Activated naive CD4-positive, alpha-beta T cell treated with anti-CD3 and anti-CD28 coated beads, Interleukin-2, amount 50 U/mL, for 24 hours (primary cell): Measurements from ENCODE around the gene ARFRP1.
A peak's percentile ranks its signal among the peaks of the same experiment; 100 is the strongest.

Experiments used
- H3K27ac Mint-ChIP-seq: one replicate; pipeline ENCODE4 v1.8.0; 2021; ENCODE audit warnings: mild to moderate bottlenecking, mixed read lengths
- H3K27me3 Mint-ChIP-seq: one replicate; pipeline ENCODE4 v1.8.0; 2021; ENCODE audit warnings: mixed read lengths
- H3K36me3 Mint-ChIP-seq: one replicate; pipeline ENCODE4 v1.8.0; 2021; ENCODE audit warnings: mixed read lengths
- H3K4me1 Mint-ChIP-seq: one replicate; pipeline ENCODE4 v1.8.0; 2021; ENCODE audit warnings: mixed read lengths
- H3K4me3 Mint-ChIP-seq: one replicate; pipeline ENCODE4 v1.8.0; 2021; ENCODE audit warnings: mild to moderate bottlenecking, mixed read lengths
- H3K9me3 Mint-ChIP-seq: one replicate; pipeline ENCODE4 v1.8.0; 2021; ENCODE audit warnings: mixed read lengths

The ARFRP1 gene

DNA sequence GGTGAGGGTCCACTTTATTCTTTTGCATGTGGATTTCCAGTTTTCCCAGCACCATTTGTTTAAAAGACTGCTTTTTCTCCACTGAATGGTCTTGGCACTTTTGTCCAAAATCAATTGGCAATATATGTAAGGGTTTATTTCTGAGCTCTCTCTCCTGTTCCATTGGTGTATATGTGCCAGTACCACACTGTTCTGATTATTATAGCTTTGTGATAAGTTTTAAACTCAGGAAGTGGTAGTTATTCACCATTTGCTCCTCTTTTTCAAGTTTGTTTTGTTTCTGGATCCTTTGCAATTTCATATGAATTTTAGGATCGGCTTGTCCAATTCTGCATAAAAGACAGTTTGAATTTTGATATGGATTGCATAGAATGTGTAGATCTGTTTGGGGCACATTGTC, 4.4 kb upstream of the ARFRP1 start:
- H3K36me3 Mint-ChIP-seq: peaks cover 37% of the 10 kb centered on the region
- no peak overlapping the region for H3K27ac Mint-ChIP-seq
- H3K27me3 Mint-ChIP-seq: no peaks in the 10 kb centered on the region
- H3K4me3 Mint-ChIP-seq: peak overlapping the region; percentile 31
- H3K4me1 Mint-ChIP-seq: peaks cover 60% of the 10 kb centered on the region
- no peaks in the 10 kb centered on the region for H3K9me3 Mint-ChIP-seq

DNA sequence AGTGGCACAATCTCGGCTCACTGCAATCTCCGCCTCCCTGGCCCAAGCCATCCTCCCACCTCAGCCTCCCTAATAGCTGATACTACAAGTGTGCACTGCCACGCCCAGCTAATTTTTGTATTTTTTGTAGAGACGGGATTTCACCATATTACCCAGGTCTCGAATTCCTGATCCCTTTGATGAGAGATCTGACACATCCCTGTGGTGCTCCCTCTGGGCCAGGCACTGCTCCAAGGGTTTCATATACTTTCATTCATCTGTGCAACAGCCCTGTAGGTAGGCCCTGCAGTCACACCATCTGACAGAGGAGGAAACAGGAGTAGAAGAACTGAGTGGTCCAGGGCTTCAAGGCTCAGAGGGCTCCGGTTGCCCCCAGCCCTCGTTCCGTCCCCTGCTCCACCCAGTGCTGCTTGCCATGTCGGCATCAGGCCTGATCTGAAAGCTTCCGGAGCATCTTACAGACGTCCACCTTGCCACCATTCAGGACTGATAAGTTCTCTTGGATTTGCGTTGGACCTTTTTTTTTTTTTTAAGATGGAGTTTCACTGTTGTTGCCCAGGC, 3.4 kb upstream of the ARFRP1 start:
- no peaks in the 10 kb centered on the region for H3K27me3 Mint-ChIP-seq
- H3K9me3 Mint-ChIP-seq: no peaks in the 10 kb centered on the region
- H3K4me3 Mint-ChIP-seq: peak overlapping the region; percentile 76
- H3K27ac Mint-ChIP-seq: no peak overlapping the region
- peaks cover 59% of the 10 kb centered on the region for H3K4me1 Mint-ChIP-seq
- peaks cover 37% of the 10 kb centered on the region for H3K36me3 Mint-ChIP-seq

DNA sequence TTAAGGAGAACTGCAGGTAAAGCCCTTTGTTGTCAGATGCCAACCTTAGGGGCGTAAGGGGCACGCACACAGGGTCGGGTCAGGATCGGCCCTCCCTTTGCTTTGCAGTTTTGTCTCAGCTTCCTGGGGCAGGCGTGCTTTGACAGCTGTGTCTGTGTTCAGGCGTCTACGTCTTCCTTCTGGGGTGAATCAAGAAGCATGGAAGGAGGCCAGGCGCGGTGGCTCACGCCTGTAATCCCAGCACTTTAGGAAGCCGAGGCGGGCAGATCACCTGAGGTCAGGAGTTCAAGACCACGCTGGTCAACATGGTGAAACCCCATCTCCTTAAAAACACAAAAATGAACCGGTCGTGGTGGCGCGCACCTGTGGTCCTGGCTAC, 1.4 kb upstream of the ARFRP1 start:
- Mint-ChIP-seq H3K27ac (no peak overlapping the region), H3K9me3 (no peaks in the 10 kb centered on the region), H3K4me1 (peaks cover 59% of the 10 kb centered on the region), H3K27me3 (no peaks in the 10 kb centered on the region), H3K36me3 (peaks cover 28% of the 10 kb centered on the region), H3K4me3 (peak overlapping the region; percentile 86)

DNA sequence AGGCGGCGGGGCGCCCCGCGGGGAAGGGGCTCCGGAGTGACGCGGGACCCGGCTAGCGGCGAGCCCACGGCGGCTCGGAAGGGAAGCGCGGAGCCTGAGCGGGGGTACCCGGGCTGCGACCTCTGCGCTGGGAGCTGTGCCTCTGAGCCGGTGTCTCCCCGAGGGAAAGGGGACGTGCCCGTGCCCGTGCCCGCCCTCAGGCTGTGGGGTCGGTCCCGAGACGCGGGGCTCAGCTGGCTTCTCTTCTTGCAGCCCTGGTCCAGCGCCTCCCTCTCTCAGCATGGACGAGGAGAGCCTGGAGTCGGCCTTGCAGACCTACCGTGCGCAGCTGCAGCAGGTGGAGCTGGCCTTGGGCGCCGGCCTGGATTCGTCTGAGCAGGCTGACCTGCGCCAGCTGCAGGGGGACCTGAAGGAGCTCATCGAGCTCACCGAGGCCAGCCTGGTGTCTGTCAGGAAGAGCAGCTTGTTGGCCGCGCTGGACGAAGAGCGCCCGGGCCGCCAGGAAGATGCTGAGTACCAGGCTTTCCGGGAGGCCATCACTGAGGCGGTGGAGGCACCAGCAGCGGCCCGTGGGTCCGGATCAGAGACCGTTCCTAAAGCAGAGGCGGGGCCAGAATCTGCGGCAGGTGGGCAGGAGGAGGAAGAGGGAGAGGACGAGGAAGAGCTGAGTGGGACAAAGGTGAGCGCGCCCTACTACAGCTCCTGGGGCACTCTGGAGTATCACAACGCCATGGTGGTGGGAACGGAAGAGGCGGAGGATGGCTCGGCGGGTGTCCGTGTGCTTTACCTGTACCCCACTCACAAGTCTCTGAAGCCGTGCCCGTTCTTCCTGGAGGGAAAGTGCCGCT, 749 bp upstream of the ARFRP1 start:
- H3K27ac Mint-ChIP-seq: peak overlapping the region; percentile 17
- H3K9me3 Mint-ChIP-seq: no peaks in the 10 kb centered on the region
- H3K36me3 Mint-ChIP-seq: peaks cover 25% of the 10 kb centered on the region
- H3K4me1 Mint-ChIP-seq: peaks cover 56% of the 10 kb centered on the region
- no peaks in the 10 kb centered on the region for H3K27me3 Mint-ChIP-seq
- peak overlapping the region; percentile 86 for H3K4me3 Mint-ChIP-seq

DNA sequence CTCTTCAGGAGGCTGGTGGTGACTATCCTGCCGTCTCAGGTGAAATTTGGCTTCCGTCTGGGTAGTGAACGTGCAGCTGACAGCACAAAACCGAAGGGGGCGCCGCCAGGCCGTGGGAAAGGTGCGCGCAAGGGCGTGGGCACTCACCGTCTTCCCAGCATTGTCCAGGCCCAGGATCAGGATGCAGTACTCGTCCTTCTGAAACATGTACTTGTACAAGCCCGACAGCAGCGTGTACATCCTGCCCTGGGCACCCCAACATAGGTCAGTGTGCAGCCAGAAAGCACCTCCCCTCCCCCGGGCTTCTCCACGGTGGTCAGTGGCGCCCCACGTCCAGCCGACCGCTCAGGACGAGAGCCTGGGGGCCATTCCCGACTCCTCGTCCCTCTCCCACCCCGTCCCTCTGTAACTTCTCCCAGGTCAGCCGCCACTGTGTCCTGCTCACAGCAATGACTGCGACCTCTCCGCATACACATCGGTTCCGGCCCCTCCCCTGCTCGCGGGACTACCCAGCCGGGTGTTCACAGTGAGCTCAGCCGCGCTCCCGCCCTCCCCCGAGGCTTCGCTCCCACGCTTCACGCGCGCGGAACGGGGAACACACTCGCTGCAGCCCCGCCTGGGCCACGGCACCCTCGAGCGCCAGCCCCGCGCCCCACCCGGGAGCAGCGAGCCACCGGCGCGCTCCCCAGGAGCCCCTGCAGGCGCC, 771 bp downstream of the ARFRP1 start:
- Mint-ChIP-seq H3K36me3 (peaks cover 18% of the 10 kb centered on the region), H3K4me3 (peak overlapping the region; percentile 91), H3K27ac (peak overlapping the region; percentile 89), H3K27me3 (no peaks in the 10 kb centered on the region), H3K9me3 (no peaks in the 10 kb centered on the region), H3K4me1 (peaks cover 45% of the 10 kb centered on the region)

DNA sequence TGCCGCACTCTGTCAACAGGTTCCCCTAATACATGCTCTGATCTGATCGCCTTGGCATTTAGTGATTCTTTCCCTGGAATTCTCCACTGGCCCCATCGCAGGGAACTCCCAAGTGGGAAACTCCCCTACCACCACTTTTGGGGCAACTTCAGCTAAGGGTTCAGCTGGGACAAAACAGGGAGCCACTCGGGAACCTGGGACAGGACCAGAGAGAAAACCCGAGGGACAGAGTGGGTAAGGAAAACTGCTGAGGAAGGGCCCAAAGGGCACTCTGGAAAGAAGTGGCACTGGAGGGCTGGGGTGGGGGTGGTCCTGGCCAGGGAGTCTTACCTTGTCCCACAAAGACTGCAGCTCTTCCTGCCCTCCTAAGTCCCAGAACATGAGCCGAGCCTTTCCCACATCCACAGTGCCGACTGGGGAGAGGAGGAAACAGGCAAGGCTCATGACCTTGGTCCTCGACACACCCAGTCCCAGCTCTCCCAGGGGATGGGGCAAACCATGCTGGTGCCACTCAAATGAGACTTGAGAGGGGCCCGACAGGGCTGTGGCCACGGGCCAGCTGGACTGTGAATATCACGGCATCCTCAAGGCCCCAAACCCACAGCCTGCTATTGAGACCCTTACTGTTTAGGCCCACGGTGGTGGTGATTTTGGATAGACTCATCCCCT, 1.6 kb downstream of the ARFRP1 start:
- H3K36me3 Mint-ChIP-seq: peaks cover 16% of the 10 kb centered on the region
- H3K27ac Mint-ChIP-seq: peak overlapping the region; percentile 89
- H3K9me3 Mint-ChIP-seq: no peaks in the 10 kb centered on the region
- no peaks in the 10 kb centered on the region for H3K27me3 Mint-ChIP-seq
- H3K4me1 Mint-ChIP-seq: peaks cover 39% of the 10 kb centered on the region
- peak overlapping the region; percentile 91 for H3K4me3 Mint-ChIP-seq

DNA sequence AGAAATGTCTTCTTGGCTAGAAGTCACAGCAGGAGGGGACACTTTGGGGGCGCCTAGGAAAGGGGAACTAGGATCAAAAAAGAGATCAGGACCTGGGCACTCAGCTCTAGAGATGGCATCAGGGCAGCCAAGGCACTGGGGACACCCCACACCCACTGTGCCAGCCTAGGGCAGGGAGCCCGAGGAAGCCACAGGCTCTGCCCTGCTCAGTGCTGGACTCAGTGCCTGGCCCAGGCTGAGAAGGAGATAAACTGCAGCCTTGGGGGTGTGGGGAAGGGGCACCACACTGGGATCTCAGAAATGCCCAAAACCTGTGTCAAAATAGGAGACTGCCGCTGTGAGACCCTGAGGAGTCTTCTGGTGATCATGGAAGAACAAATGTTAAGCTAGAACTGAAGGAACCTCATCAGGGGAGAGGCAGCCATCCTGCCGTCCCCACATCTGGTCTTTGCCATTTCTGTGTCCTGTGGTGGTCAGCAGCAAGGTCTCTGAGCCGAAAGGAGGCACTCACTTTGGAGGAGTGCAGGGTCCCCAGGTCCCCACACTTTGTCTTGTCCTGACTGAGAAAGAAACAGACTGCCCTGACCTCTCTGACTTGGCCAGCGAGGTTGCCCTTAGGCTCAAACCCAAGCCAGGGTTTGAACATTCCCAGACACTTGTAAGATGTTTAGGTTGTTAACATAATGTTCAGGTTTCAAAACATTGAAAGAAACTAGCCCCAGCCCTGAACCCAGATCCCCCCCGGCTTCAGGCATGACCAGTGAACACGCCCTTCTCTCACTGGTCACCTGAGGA, 2.3 kb downstream of the ARFRP1 start:
- no peaks in the 10 kb centered on the region for H3K27me3 Mint-ChIP-seq
- peak overlapping the region; percentile 27 for H3K4me3 Mint-ChIP-seq
- peaks cover 33% of the 10 kb centered on the region for H3K4me1 Mint-ChIP-seq
- H3K27ac Mint-ChIP-seq: peak overlapping the region; percentile 78
- no peaks in the 10 kb centered on the region for H3K9me3 Mint-ChIP-seq
- peaks cover 9% of the 10 kb centered on the region for H3K36me3 Mint-ChIP-seq

DNA sequence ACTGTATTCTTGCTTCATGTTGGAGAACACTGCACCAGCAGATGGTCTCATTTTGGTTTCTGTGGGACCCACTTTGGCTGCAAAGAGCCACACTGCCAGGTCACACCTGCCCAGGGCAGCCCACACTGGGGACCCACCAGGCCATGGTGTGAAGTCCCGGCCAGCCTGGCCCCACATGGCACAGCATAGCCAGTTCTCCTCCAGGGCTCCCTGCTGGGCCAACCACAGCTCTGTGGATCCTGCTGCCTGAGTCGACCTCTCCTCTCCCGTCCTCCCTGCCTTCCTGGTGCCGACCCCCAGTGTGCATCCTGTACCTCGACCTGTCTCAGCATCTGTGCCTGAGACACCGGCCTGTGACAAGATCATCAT, 3.0 kb downstream of the ARFRP1 start:
- no peaks in the 10 kb centered on the region for H3K27me3 Mint-ChIP-seq
- no peak overlapping the region for H3K4me3 Mint-ChIP-seq
- H3K4me1 Mint-ChIP-seq: peaks cover 31% of the 10 kb centered on the region
- peak overlapping the region; percentile 78 for H3K27ac Mint-ChIP-seq
- no peaks in the 10 kb centered on the region for H3K9me3 Mint-ChIP-seq
- peaks cover 8% of the 10 kb centered on the region for H3K36me3 Mint-ChIP-seq

DNA sequence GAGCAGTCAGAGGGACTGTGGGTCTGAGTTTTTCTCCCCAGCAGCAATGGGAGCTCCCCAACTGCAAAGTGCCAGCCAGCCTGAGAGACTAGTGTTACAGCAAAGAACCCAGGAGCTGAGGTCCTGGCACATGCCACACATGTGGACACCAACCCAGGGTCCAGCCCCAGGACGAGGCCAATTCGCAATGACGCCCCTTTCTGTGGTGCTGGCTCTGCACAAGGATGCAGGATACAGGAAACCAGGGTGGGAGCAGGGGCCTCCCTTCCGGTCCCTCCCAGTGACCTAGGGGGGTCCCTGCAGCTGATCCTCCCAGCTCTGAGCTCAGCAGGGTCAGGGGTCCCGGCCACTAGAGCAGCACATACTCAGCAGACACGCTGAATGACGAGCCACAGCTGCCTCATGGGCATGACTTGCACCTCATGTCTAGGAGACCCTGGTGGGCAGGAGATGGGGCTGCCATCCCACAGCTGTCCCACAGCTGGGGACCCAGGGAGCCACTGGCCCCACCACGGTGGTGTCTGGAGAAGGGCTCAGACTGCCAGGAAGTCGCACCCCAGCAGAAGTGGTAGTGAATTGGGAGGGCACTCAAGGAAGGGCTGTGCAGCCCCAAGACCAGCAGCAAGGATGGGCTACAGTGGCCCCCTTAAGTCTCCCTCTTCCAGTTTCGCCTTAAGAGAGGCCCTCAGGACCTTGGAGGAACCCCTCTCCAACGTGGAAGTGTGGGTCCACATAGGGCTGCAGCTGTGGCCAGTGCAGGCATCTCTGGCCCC, 3.6 kb downstream of the ARFRP1 start:
- no peaks in the 10 kb centered on the region for H3K9me3 Mint-ChIP-seq
- H3K4me1 Mint-ChIP-seq: peaks cover 31% of the 10 kb centered on the region
- no peak overlapping the region for H3K27ac Mint-ChIP-seq
- no peaks in the 10 kb centered on the region for H3K27me3 Mint-ChIP-seq
- no peak overlapping the region for H3K4me3 Mint-ChIP-seq
- peaks cover 8% of the 10 kb centered on the region for H3K36me3 Mint-ChIP-seq

DNA sequence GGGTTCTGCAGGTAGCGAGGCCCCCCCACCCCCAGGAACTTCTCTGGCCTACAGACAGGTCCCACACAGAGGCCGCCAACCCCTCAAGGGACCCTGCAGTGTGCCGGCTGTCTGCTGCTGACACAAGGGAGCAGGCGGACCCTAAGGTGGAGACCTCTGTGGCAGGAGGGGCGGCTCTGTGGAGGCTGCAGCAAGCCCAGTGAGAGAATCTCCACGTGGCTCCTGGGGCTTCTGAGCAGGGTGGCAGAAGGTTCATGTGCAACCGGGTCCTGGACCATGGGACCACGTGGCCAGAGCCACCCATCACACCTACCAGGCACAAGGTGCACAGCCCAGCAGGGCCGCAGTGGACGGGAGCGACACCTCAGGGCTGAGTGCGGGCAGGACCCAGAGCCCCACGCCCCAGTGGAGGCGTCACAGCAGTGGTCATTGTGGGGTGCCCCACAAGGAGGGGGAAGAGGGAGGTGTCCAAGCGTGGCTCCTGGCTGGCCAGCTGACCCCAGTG, 4.3 kb downstream of the ARFRP1 start:
- peaks cover 8% of the 10 kb centered on the region for H3K36me3 Mint-ChIP-seq
- no peak overlapping the region for H3K4me3 Mint-ChIP-seq
- H3K27ac Mint-ChIP-seq: no peak overlapping the region
- no peaks in the 10 kb centered on the region for H3K27me3 Mint-ChIP-seq
- H3K9me3 Mint-ChIP-seq: no peaks in the 10 kb centered on the region
- H3K4me1 Mint-ChIP-seq: peaks cover 26% of the 10 kb centered on the region

DNA sequence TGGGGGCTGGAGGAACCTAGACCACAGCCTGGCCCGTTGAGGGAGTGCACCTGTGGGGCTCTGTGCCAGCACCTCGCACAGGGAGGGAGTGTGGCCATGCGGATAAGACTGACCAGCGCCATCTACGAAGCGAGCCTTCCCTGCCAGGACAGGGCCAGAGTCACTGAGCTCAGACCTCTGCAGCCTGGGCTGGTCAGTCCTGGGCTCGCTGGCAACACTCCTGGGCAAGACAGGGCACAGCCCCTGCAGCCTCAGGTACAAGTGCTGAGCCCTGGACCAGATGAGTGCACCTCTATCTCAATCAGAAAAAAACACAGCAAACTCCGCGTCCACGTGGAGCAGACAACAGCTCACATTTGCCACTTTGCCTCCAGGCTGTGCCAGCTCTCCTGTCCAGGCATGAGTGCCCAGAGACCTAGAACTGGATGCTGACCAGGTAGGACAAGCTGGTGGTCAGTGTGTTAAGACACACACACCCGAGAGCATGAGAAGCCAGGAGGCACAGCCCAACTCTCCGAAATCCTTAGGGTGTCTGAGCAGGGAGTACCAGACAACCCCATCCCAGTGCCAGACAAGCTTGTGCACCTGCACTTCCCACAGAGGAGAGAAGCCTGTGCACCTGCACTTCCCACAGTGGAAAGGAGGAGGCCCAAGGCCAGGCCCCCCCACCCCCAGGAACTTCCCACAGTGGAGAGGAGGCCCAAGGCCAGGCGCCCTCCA, 4.9 kb downstream of the ARFRP1 start:
- peaks cover 8% of the 10 kb centered on the region for H3K36me3 Mint-ChIP-seq

DNA sequence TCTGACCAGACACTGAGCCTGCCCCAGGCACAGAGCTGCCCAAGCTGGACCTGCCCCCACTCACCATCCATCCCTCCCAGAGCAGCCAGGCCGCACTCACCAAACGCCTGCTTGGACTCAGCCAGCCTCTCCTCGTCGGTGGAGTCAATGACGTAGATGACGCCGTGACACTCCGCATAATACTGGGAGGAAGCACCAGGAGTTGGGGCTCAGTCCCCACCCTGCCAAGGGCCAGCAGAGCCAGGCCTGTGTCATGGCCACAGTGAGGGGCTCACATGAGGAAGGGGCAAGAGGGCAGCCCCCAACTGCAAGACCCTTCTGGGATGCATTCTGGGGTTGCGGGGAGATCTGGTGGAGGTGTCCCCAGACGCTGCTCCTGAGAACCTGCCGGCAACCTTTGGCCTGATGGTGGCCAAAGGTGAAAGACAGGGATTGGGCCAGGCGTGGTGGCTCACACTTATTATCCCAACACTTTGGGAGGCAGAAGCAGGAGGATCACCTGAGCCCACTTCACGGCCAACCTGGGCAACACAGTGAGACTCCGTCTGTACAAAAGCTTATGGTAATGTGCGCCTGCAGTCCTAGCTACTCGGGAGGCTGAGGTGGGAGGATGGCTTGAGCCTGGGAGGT, 5.6 kb downstream of the ARFRP1 start:
- Mint-ChIP-seq H3K4me3 (no peak overlapping the region), H3K27ac (no peak overlapping the region), H3K36me3 (peaks cover 8% of the 10 kb centered on the region), H3K27me3 (no peaks in the 10 kb centered on the region), H3K9me3 (no peaks in the 10 kb centered on the region), H3K4me1 (peaks cover 25% of the 10 kb centered on the region)

More for the DNA sequence above, 4.9 kb downstream of the ARFRP1 start:
- Mint-ChIP-seq H3K9me3 (no peaks in the 10 kb centered on the region), H3K27me3 (no peaks in the 10 kb centered on the region), H3K4me3 (no peak overlapping the region), H3K4me1 (peaks cover 25% of the 10 kb centered on the region), H3K27ac (no peak overlapping the region)

DNA sequence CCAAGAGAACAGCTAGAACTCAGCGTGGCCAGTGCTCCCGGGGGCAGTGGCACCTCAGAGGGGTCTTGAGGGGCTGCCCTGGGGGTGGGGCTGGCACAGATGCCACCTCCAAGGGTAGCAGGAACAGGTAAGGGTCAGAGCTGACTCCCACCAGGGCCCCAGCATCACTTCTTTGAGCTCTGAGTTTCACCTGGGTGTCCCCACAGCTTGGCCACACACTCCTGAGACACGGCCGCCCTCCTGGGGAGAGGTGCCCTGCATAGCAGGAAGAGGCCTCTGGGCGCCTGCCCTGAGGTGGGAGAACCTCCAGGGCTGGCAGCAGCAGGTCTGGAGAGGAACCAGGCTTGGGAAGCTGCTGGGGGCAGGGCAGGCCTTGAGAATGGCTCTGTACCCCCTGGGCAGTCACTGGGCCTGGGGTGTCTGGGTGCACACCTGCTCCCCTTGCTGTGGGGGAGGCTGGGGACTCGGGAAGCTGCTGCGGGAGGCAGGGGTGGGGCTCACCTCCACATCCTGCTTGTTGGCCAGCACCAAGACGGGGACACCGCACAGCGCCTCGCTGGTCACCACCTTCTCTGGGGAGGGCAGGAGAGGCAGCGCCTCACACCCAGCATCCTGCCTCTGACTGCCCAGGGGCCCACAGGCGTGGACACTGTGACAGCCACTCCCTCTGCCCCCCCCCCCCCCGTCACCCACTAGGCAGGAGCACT, 6.3 kb downstream of the ARFRP1 start:
- Mint-ChIP-seq H3K4me1 (peaks cover 20% of the 10 kb centered on the region), H3K27me3 (no peaks in the 10 kb centered on the region), H3K27ac (no peak overlapping the region), H3K9me3 (no peaks in the 10 kb centered on the region), H3K36me3 (peaks cover 5% of the 10 kb centered on the region), H3K4me3 (no peak overlapping the region)
